ENCODE results near the gene GRK4.

DNA sequence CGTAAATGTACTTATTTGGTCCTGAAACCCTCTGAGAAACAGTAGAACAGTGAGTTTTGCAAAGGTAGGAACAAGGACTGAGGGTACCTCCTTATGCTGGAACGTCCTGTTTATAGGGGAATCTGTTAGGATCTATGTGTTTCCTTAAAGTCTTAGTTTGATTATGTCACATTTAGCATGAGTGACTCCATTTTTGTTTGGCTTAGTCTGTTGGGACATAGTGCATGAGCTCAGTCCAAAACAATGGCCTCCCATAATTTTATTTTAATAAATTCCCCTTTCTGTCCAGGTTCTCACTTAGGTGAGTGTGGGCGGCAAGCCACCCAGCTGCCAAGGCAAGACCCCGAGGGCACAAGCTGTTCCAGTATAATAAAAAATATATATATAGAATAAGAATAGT lies 83.3 kb downstream of the GRK4 start:
- no peak for TF ChIP-seq EZH2 (IDR thresholded peaks at IDR 0.05; ENCODE audit: insufficient read depth, poor library complexity, severe bottlenecking)
- TF ChIP-seq EZH2phosphoT487 (IDR thresholded peaks at IDR 0.05; ENCODE audit: insufficient read depth, low read depth), result no peak

Measured in GM23248 (cell line).